Fibroblast of skin of left quadriceps (primary cell): ENCODE data around the gene TET2.
A peak's percentile ranks its signal among the peaks of the same experiment; 100 is the strongest.

Experiments
- DNase-seq, 2 experiments: peaks; one replicate each; pipeline ENCODE4 v3.0.0-alpha.2; 2013; ENCODE audit warnings: low read depth in 2 of 2

TET2 gene

DNA sequence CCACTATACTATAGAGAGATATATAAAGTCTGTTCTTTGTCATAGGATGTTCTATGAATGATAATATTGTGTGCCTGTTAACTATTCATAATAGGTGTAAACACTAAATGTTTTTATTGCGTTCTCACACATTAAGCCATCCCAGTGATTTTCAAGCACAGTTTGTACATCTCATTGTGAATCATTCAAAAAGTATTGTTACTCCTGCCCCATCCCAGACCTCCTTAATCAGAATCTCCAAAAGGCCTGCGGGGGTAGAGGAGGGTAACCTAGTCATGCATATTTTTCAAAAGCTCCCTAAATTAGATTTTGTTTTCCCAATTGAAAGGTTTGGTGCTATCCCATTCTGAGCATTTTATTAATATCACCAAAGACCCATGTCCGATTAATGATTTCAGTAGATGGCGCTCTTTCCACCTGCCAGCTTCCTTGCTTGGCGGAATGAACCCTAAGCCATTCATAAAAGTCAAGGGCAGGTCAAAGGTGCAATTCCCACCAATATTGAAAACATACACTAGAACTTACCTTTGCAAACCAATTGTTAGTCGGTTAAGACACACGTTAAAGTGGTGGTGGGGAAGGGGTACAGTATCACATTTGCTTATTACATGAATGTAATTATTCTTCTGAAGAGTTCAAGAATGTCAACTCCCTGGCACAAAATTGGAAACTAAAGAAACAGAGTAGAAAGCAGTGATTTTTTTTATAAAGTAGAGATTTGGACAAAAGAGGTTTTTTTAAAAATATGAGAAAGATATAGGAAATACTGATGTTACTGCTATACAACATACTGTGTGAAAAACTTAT is 5.8 kb upstream of the TET2 start:
- no peak for DNase-seq

DNA sequence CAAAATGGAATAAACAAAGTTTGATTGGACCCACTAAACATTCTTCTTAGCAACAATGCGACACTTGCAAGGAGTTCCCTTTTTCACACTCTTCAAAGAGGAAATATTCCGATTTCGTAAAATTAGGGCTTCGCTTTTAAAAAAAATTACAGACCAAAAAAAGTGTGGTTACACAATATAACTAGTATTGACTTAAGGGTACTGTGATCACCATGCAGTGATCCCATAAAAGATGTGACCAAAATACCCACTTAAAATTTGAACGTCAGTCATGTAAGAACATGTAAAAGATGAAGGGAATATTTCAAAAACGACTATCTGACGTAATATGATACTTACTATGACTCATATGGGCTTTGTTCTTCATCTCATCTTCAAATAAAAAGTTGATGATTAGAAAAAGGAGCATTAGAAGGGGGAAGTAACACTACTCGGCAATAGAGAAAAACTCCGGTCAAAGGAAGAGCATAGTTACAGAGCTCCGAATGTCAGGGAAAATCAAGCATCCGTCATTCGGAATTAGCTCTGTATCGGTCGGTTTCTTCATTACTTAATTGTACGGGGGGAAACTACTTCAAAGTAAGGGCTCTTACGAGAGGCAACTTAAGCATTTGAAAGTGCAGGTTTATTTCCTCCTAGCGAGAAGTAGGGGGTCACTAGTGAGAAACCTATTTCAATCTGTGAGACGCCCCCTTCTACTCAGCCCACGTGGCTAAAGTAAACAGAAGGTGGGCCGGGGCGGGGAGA is 1.3 kb upstream of the TET2 start:
- DNase-seq: no peak

DNA sequence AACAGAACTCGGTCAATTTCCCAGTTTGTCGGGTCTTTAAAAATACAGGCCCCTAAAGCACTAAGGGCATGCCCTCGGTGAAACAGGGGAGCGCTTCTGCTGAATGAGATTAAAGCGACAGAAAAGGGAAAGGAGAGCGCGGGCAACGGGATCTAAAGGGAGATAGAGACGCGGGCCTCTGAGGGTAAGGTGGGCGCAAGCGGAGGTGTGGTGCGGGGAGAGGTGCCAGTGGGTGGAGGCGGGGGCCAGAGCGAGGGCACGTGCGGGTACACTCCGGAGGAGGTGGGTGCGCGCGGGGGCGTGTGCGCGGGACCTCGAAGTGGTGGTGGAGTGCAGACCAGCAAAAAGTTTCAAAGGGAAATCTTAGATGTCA is 787 bp upstream of the TET2 start:
- no peak for DNase-seq

DNA sequence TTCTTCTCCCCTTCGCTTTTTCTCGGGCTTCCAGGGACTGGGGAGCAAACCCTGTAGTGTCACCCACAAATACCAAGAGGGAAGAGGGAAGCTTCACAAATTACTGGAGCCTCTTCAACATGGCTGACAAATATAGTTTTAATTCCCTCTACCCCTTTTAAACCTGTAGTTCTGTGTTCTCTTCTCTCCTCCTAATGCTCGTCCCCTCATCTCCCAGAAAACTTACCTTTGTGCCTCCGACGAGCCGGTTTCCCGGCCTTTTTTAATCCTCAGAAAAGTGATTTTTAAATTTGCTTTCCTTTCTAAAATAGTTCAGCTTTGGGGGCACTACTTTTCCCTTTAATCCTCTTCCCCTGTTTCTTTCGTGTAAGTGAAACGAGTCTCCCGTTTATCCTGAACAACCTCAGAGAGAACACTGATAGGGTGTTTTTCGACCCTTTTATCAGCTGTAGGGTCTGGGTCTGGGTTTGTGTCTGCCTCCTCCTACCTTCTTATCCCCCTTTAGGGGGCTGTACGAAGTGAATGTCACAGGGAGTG is 408 bp downstream of the TET2 start:
- DNase-seq: no peak

DNA sequence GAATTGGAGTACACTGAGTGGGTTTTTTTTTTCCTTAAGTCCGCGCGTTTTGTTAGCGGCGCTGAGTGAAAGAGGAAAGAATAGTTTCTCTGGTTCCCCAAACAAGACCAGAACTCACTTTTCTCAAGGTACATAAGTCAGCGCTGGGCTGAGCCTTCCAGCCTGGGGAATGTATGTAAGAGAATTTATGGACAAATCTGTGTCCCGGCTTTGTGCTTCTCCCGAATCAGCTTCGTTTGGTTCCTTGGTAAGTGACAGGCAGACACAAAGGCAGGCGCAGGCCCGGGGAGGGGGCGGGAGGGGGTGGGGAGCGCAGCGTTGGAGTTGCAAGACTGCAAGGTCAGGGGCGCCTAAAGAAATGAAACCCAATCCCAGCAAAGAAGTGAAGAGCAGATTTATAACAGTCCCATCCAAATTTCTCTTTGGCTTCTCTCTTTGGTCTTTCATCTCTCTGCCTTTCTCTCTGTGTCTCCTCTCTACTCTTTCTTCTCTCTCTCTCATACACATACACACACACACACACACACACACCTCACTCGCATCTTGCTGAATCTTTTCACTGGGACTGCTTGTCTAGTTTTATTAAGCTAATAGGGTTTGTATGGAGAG is 981 bp downstream of the TET2 start:
- DNase-seq: no peak

DNA sequence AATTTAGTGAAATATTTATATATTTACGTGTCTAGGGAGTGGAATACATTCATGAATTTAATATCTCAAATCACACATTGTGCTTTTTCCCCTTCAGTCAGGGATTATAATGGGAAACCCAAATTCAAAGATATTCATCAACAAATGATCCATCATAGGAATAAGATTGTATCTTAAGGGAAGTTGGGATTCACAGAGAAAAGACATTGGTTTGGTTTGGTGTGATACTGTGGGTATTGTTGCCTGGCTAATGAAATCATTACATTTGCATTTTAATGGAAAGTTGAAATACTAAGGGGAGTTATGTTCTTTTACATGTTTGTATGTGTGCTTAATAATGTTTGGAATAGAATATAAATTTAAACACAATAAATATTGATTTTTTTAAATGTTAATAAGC is 1.7 kb downstream of the TET2 start:
- no peak for DNase-seq

DNA sequence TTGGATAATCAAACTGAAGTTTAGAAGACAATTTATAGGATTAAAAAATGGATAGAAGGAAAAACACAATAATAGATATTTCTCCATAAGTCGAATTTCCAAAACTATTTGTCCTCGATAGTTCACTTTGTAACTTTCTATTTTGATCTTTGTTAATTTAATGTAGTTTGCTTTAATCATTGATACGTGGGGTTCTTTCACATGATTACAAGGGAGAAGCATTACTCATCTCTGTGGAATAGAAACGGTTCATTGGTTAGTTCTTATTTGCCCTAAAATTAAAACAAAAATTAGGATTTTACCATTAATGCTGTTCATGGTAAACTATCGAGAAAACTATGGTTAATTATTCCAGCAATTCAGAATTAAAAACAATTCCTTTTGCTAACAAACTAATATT is 2.1 kb downstream of the TET2 start:
- no peak for DNase-seq

DNA sequence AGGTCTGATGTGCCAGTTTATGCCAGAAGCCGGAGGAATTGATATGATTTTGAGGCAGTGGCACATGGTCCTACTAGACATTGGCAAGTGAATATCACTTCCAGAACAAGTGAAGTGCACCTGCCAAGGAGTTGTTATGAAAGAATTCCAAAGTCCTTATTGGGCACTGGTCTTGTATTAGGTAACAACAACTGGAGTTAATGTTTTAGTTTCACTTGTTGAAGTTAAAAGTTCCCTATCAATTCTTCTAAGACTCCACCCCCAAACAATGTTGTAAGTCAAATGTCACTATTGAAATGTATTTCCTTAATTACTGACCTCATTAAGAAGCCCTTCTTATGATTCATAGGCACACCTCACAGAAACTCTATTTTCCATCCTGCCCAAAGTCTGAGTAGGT is 3.1 kb downstream of the TET2 start:
- no peak for DNase-seq

DNA sequence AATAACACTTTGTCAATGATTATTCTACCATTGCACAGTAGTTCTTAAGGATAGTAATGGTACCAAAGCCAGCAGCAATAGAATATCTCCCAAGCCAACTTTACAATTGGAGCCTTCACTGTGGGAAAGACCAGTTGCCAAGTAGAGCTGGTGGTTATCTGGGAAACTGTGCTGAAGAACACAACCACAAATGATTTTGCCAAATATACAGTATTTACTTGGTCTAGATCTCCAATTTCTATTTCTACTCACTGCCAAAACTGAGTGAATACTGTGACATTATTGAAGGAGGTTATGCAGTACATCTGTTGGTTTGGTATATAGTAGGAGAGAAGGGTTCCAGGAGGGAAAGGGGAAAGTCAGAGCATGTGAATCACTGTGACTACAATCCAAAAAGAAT is 3.8 kb downstream of the TET2 start:
- DNase-seq: no peak

DNA sequence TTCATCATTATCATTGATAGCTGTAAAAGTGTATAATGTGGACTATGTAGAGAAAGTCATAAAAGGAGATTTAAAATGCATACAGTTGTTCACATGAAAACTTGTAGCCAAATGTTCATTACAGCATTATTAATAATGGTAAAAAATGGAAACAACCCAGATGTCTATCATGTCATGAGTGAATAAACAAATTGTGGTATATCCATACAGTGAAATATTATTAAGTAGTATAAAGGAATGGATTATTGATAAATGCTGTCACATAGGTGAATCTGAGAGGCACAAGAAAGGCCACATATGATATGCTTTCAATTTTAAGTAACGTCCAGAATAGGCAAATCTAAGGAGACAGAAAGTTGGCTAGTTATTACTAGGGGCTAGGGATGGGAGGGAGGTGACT is 7.1 kb downstream of the TET2 start:
- no peak for DNase-seq

DNA sequence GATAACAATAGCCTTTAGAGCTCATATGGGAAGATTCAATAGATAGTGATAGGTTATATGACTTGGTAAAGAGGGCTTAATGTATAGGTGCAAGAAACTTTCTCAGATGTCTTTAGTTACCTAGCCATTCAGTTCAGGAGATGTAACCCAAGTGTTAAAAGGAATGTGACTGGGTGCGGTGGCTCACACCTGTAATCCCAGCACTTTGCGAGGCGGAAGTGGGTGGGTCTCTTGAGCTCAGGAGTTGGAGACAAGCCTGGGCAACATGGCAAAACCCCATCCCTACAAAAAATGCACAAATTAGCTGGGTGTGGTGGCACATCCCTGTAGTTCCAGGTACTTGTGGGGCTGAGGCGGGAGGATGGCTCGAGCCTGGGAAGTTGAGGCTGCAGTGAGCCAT is 7.9 kb downstream of the TET2 start:
- DNase-seq: no peak

DNA sequence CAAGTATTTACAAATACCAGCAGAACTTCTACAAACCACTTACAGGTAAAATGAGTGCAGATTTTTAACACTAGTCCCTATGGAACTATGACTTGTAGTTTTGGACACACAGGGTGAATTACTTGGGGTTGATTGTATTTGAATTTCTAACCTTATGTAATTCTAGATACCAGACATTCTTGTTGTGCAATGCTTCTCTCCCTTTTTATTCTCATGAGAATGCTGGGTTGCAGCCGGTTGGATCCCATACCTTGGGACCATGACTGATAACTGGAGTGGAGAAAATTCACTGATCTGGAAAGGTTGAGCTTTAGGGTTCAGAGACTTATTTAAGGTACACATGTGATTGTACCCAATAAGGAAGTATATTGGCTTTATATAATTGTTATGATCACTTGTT is 8.8 kb downstream of the TET2 start:
- DNase-seq: peak in 1 of 2 experiments; percentile 5

DNA sequence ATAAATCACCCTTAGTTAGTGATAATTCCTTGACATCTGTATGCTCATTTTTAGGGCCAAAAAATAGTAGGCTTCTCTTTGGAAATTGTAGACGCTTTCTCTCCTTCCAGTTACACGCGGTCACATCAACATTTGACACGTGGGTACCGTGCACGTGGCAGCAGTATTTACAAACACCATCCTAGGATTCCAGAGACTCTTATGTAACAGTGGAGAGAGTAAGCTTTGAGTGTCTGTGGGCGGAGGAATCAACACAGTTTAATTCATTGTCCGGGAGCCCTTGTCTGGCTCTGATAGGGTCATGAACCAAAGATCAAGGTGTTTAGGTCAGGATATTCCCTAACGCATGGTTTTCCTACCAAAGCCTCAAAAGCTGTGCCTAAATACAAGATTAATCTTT is 12.2 kb downstream of the TET2 start:
- DNase-seq: no peak

DNA sequence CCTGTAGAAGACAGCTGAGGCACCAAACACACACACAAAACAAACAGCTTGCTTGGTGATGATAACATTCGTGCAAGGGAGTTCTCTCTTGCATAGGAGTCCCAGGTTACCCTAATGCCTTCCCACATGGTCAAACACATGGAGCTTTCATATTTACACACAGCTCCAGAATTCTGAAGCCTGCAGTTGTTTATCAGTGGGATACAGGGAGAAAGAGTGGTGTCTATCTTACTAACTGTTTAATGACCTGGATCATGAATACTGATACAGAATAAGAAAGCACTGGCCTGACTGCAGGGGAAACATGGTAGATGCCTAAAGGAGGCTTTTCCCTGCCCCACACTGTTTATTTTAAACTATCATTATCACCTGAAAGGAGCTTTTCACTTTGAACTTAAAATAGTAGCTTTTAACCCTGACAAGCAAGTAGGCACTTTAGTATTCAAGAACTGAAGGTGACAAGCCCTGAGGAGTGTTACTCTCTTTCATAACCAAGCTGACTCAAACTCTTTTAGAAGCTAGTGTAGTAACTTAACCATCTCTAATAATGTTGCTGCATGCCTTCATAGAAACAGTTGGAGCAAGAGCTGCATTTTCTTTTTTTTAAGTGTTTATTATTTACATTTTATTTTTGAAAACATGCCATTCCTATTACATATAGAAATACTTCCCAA is 15.6 kb downstream of the TET2 start:
- no peak for DNase-seq

DNA sequence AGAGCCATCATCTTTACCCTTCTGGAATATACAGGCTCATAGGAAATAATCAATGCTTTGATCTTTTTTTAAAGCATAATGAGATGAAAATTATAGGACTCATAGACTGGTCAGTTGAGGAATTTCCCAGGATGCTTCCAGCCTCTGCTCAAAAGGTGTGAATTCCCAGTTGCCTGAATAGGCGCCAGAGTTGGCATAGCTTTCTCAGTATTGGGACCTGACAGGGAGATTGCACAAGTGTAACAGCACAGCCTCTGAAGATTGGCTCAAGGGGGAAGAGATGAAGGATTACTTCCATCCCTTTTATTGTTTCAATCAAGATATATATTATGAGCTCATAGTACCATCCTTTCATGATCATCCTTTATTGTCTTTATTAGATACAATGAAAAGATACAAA is 17.9 kb downstream of the TET2 start:
- DNase-seq: no peak

DNA sequence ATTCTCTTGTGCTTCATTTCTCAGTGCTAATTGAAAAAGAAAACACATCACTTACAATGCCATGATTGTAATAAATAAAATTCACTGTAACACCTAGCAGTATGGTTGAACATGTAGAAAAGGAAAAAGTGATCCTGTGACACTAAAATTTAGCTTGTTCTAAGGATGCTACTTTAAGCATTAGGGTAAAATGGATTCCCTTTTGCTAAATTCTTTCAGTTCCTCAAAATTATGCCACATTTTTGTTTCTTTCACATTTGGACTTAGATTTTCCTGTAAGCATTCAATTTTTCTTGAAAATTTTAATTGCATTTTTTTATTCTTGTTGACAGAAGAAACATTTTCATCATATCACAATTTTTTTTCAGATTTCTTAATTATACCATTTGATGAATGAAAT is 19.4 kb downstream of the TET2 start:
- DNase-seq: no peak

DNA sequence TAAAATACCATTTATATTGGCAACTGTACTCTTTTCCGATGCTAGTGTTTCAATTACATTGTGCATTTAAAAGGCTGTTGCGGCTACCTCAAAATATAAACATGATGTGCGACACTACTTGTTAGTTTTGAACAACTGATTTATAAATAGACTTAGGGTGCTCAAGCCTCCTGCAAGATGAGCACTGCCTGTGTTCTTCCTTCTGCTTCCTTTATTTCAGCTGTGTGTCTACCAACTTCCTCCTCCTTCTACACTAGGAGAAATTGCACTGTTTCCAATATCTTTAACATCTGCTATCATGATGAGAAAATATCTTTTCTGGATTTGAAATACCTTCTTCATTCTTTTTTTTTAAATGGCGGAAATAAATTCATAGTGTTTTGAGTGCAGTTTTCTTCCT is 24.0 kb downstream of the TET2 start:
- DNase-seq: no peak

DNA sequence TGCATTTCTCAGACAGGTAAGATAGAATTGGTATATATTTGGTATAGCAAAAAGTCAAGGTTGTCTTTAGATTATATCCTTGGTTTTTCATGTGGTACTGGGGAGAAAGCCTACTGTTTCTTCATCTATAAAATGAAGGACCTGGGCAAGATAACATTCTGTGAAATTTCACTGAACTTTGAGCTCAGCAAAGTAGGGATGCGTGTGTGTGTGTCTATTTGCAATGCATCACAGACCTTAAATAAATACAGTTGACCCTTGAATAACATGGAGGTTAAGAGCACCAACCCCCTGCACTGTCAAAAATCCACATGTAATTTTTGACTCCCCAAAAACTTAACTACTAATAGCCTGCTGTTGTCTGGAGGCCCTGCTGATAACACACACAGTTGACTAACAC is 25.2 kb downstream of the TET2 start:
- no peak for DNase-seq

DNA sequence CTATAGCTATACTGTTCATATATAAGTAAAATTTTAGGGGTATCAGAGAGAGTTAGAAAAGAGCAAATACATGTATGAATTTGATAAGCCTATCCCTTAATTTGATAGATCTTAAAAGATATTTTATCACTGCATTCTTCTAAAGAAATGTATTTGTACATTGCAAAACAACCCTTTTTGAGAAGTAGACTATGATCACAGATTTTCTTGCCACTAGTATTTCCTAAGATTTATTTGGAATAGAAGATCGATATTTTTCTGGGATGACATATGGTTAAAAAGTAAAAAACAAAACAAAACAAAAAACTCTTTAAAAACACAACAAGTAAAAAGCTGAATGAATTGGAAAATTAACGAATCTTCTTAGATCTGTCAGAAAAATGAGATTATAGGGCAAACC is 27.4 kb downstream of the TET2 start:
- DNase-seq: no peak

DNA sequence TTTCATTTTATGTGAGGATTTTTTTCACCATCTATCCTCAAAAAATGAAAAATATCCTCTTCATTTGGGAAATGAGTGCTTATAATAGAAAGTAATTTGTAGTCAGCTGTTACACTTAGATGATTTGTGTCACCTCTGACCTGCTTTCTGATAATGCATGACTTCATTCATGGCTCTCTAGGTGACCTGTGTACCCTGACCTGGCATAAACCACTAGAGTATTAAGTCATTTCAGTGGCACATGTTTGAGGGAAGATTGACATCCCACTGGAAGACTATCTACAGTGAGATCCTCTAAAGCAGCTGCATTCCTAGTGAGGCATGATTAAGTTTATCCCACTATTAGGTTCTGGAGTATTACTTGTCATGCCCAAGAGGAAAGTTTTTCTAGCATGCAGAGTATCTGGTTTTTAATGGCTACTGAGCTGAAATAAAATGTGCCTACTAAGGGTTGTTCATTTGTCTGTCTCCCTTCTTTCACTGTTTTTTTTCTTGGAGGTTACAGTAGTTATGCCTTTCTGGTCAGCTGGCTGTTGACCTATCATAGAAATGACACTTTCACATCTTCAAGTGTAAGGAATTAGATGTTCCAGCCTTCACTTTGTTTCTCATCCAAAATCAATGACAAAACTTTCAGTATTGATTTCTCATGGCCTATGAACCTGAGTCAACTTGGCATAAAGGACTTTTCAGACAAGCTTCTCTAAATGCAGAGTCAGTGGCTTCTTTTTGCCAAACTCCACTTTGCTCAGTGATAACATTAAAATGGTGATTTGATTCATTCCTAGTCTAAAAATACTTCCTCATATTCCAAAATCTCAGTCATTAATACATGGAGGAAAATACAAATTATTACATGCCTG is 33.1 kb downstream of the TET2 start:
- no peak for DNase-seq

DNA sequence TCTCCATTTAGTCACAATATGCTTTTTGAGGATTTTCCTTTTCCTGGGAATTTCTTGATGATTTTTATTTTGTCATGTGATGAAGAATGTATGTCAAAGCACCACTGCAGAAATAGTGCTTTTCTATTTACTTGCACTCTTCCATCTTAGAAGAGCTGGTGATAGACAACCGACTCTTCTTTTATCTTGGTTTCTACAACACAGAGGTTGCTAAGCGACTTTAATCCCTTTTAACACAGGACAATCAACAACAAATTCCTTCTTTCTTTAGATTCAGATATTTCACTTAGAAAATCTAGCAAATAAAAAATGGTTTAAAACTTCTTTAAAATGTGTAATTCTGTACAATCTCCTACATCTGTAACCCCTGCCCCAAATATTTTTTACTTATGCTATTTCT is 34.6 kb downstream of the TET2 start:
- no peak for DNase-seq
